IMR-90 (cell line): ENCODE results near the gene CAPN5.

Experiments
- CEBPB ChIP-seq: IDR thresholded peaks from 2 replicates; pipeline ENCODE4 v1.6.1; 2012; ENCODE audit warnings: low read depth, low read length, improper control_type of control experiment
- CTCF ChIP-seq: conservative IDR thresholded peaks from 2 replicates; pipeline ENCODE4 v1.5.1; 2012; ENCODE audit warnings: mild to moderate bottlenecking, low read depth, low read length, improper control_type of control experiment
- ELK1 ChIP-seq: fragments of 150-350 bp; IDR thresholded peaks from 2 replicates; pipeline ENCODE4 v1.6.1; 2016; ENCODE audit warnings: low read depth, mild to moderate bottlenecking, low read length, moderate library complexity, borderline replicate concordance
- FOS ChIP-seq: fragments of 150-350 bp; IDR thresholded peaks from 2 replicates; pipeline ENCODE4 v1.6.1; 2016; ENCODE audit warnings: low read depth, low read length
- MAFK ChIP-seq: IDR thresholded peaks from 2 replicates; pipeline ENCODE4 v1.6.1; 2012; ENCODE audit warnings: low read depth, low read length, improper control_type of control experiment
- MAZ ChIP-seq: IDR thresholded peaks from 2 replicates; pipeline ENCODE4 v1.6.1; 2012; ENCODE audit warnings: low read depth, mild to moderate bottlenecking, low read length, improper control_type of control experiment, moderate library complexity, borderline replicate concordance
- NFE2L2 ChIP-seq: fragments of 150-350 bp; IDR thresholded peaks from 2 replicates; pipeline ENCODE4 v1.6.1; 2016; ENCODE audit warnings: low read depth, mild to moderate bottlenecking, low read length
- POLR2A ChIP-seq: IDR thresholded peaks from 2 replicates; pipeline ENCODE4 v1.6.1; 2012; ENCODE audit warnings: mild to moderate bottlenecking, low read depth, low read length
- USF2 ChIP-seq: fragments of 150-350 bp; IDR thresholded peaks from 2 replicates; pipeline ENCODE4 v1.6.1; 2017; ENCODE audit warnings: mild to moderate bottlenecking, antibody characterized with exemption, low read length, low read depth

GRCh38 chr11:77110836-77111235 lies 44.1 kb downstream of the CAPN5 start:
- TF ChIP-seq CTCF, result no peak
- no peak for TF ChIP-seq CEBPB
- no peak for TF ChIP-seq POLR2A
- no peak for TF ChIP-seq ELK1
- TF ChIP-seq FOS, result no peak
- no peak for TF ChIP-seq NFE2L2
- TF ChIP-seq MAZ, result no peak
- TF ChIP-seq USF2, result no peak
- no peak for TF ChIP-seq MAFK
